Astrocyte of the spinal cord (primary cell): ENCODE data around the gene RNF130.

Experiments used
- DNase-seq: peaks from one replicate; pipeline ENCODE4 v3.0.0; 2011; ENCODE audit warnings: low read depth, low spot score
- H3K4me3 ChIP-seq: 2 replicates; pipeline ENCODE4 v1.5.1; 2011; ENCODE audit warnings: low read depth, mild to moderate bottlenecking, low read length, moderate library complexity
- CTCF ChIP-seq: IDR thresholded peaks from 2 replicates; pipeline ENCODE4 v1.5.1; 2012; ENCODE audit warnings: low read depth, mild to moderate bottlenecking, low read length, inconsistent platforms
- in situ Hi-C: cut with HindIII; loops from 2 replicates; pipeline ENCODE4 v1.10.0; 2017; ENCODE audit warnings: low sequenced_read_pairs

RNF130 gene

GRCh38 chr5:180071531-180072255, at the start of gene RNF130:
Gene RNF130, minus strand, starts transcription at chr5:180071759. Its CDS starts 57 bp downstream, at chr5:180071702.
- no peak for TF ChIP-seq CTCF
- in situ Hi-C loops: no loop called here
- H3K4me3 ChIP-seq: peak within 1 kb of the TSS; percentile 75
- peak; percentile 94 for DNase-seq

GRCh38 chr5:180120237-180121101, 48.9 kb upstream of the RNF130 start:
- H3K4me3 ChIP-seq: no peak overlapping the region
- in situ Hi-C loops: no loop called here
- TF ChIP-seq CTCF: no peak
- no peak for DNase-seq

GRCh38 chr5:180119903-180120236, 48.3 kb upstream of the RNF130 start:
- no peak for TF ChIP-seq CTCF
- DNase-seq: no peak
- in situ Hi-C loops: no loop called here
- no peak overlapping the region for H3K4me3 ChIP-seq

- no peak for TF ChIP-seq CTCF
- H3K4me3 ChIP-seq: no peak overlapping the region
- DNase-seq: no peak
- in situ Hi-C loops: no loop called here
Observed at GRCh38 chr5:180119031-180119902, 47.7 kb upstream of the RNF130 start.

GRCh38 chr5:180118391-180118791, 46.8 kb upstream of the RNF130 start:
- H3K4me3 ChIP-seq: no peak overlapping the region
- in situ Hi-C loops: no loop called here
- no peak for TF ChIP-seq CTCF
- DNase-seq: no peak
